ENCODE measurements around the gene ADARB1. TPM values are rescaled to one million over a fixed set of nuclear protein-coding genes. Genes with fewer than 3 reads are reported as not detected.

ADARB1 gene
- total and polyA plus RNA-seq, 9 of the 15 experiments (the other 6 are each of a cell fraction or from before 2014, with no cell fraction given) = 6.7 to 16.0 (median 8.3) TPM

- TF ChIP-seq, protein P1, sequence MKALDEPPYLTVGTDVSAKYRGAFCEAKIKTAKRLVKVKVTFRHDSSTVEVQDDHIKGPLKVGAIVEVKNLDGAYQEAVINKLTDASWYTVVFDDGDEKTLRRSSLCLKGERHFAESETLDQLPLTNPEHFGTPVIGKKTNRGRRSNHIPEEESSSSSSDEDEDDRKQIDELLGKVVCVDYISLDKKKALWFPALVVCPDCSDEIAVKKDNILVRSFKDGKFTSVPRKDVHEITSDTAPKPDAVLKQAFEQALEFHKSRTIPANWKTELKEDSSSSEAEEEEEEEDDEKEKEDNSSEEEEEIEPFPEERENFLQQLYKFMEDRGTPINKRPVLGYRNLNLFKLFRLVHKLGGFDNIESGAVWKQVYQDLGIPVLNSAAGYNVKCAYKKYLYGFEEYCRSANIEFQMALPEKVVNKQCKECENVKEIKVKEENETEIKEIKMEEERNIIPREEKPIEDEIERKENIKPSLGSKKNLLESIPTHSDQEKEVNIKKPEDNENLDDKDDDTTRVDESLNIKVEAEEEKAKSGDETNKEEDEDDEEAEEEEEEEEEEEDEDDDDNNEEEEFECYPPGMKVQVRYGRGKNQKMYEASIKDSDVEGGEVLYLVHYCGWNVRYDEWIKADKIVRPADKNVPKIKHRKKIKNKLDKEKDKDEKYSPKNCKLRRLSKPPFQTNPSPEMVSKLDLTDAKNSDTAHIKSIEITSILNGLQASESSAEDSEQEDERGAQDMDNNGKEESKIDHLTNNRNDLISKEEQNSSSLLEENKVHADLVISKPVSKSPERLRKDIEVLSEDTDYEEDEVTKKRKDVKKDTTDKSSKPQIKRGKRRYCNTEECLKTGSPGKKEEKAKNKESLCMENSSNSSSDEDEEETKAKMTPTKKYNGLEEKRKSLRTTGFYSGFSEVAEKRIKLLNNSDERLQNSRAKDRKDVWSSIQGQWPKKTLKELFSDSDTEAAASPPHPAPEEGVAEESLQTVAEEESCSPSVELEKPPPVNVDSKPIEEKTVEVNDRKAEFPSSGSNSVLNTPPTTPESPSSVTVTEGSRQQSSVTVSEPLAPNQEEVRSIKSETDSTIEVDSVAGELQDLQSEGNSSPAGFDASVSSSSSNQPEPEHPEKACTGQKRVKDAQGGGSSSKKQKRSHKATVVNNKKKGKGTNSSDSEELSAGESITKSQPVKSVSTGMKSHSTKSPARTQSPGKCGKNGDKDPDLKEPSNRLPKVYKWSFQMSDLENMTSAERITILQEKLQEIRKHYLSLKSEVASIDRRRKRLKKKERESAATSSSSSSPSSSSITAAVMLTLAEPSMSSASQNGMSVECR (CRISPR knock-in tag; IDR thresholded peaks at IDR 0.05) = 0 out of 2 replicates have a peak, but pooled peaks have one; percentile 38
- 0 out of 2 replicates have a peak, but pooled peaks have one; percentile 43 for TF ChIP-seq NBN (IDR thresholded peaks at IDR 0.05; ENCODE audit: low read depth)
- 0 out of 2 replicates have a peak, but pooled peaks have one; percentile 37 for TF ChIP-seq ZNF263 (CRISPR knock-in tag; IDR thresholded peaks at IDR 0.05; ENCODE audit: borderline replicate concordance)
- TF ChIP-seq CBFB (CRISPR knock-in tag; IDR thresholded peaks at IDR 0.05) = no peak
- TF ChIP-seq, protein P2, sequence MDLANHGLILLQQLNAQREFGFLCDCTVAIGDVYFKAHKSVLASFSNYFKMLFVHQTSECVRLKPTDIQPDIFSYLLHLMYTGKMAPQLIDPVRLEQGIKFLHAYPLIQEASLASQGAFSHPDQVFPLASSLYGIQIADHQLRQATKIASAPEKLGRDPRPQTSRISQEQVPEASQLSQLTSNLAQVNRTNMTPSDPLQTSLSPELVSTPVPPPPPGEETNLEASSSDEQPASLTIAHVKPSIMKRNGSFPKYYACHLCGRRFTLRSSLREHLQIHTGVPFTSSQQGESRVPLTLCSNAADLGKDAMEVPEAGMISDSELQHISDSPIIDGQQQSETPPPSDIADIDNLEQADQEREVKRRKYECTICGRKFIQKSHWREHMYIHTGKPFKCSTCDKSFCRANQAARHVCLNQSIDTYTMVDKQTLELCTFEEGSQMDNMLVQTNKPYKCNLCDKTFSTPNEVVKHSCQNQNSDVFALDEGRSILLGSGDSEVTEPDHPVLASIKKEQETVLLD (IDR thresholded peaks at IDR 0.05) = no peak
- TF ChIP-seq STAG1 (CRISPR knock-in tag; IDR thresholded peaks at IDR 0.05; ENCODE audit: borderline replicate concordance) = no peak; the same call in 1 of the 2 replicates
- TF ChIP-seq ZNF121 (CRISPR knock-in tag; conservative IDR thresholded peaks at IDR 0.05) = no peak
- peak; percentile 17; the same call in 1 of the 2 replicates for TF ChIP-seq KLF16 (IDR thresholded peaks at IDR 0.05)
- 0 out of 2 replicates have a peak, but pooled peaks have one; percentile 17 for TF ChIP-seq TCF3 (CRISPR knock-in tag; IDR thresholded peaks at IDR 0.05)
- TF ChIP-seq KAT2B (IDR thresholded peaks at IDR 0.05; ENCODE audit: low read depth, low read length) = no peak
- TF ChIP-seq ETV1 (tag; conservative IDR thresholded peaks at IDR 0.05; ENCODE audit: low read depth) = no peak
- no peak for TF ChIP-seq MAZ (CRISPR knock-in tag; conservative IDR thresholded peaks at IDR 0.05 in 1 of 2, IDR thresholded peaks at IDR 0.05 in 1 of 2)
- peak; percentile 41 for TF ChIP-seq TBP (optimal IDR thresholded peaks at IDR 0.05; ENCODE audit: low read depth, low read length)
- TF ChIP-seq EHMT2 (IDR thresholded peaks at IDR 0.05) = 0 out of 2 replicates have a peak, but pooled peaks have one; percentile 56
- no peak for TF ChIP-seq NR1H2 (CRISPR knock-in tag; IDR thresholded peaks at IDR 0.05)
- peak; percentile 80 for TF ChIP-seq ZNF431 (CRISPR knock-in tag; IDR thresholded peaks at IDR 0.05)
- TF ChIP-seq TARDBP (IDR thresholded peaks at IDR 0.05) = 0 out of 2 replicates have a peak, but pooled peaks have one; percentile 39
- peak in 1 of 2 experiments; percentile 64; a peak in 1 of 4 replicates for TF ChIP-seq SIN3A (IDR thresholded peaks at IDR 0.05; ENCODE audit: borderline replicate concordance in 2 of 2, control insufficient read depth in 1 of 2, low read depth in 2 of 2, low read length in 2 of 2)
- no peak for TF ChIP-seq XRCC3 (IDR thresholded peaks at IDR 0.05)
- no peak for TF ChIP-seq MAFF (IDR thresholded peaks at IDR 0.05; ENCODE audit: low read length)
- TF ChIP-seq, protein P3, sequence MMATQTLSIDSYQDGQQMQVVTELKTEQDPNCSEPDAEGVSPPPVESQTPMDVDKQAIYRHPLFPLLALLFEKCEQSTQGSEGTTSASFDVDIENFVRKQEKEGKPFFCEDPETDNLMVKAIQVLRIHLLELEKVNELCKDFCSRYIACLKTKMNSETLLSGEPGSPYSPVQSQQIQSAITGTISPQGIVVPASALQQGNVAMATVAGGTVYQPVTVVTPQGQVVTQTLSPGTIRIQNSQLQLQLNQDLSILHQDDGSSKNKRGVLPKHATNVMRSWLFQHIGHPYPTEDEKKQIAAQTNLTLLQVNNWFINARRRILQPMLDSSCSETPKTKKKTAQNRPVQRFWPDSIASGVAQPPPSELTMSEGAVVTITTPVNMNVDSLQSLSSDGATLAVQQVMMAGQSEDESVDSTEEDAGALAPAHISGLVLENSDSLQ (IDR thresholded peaks at IDR 0.05) = peak; percentile 51
- TF ChIP-seq MTA3 (IDR thresholded peaks at IDR 0.05; ENCODE audit: borderline replicate concordance) = peak; percentile 30; the same call in 1 of the 2 replicates
These were observed 64.0 kb downstream of the ADARB1 start (continued) for GRCh38 chr21:45138199-45139002.

Measured in K562 (cell line).